HTERT RPE-1 (cell line): ENCODE data around the gene DUOXA2.
"Not testable (repeated sequence)": the region's sequence is repeated elsewhere in the genome, so short reads cannot be mapped to it uniquely, and the experiment has no call there.

ENCODE experiments used
- in situ Hi-C: fragments of 300-500 bp; cut with MboI; formaldehyde crosslinking; loops from 4 replicates; pipeline ENCODE4 v1.14.3; 2020; ENCODE audit warnings: low sequenced_read_pairs

The DUOXA2 gene

GRCh38 chr15:45094358-45094730 is 19.8 kb upstream of the DUOXA2 start:
- in situ Hi-C loops, result no loop called here

DNA sequence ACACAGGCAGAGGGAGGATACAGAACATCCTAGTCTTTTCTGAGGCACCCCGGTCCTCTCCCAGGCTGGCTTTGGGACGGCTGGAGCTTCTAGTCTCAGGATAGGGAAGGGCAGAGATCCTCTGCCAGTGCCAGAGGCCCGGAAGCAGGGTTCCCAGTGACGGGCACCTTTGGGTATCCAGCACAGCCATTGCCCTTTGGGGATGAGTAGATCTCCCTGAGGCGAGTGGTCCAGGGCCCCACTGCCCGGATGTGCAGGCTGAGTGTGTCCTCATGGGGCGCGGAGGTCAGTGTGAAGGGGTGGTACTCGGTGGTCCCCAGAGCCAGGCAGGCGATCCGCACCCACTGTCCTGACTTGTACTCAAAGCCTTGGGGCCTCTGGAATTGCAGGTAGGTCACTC is 18.5 kb upstream of the DUOXA2 start:
- in situ Hi-C loops, result no loop called here

GRCh38 chr15:45097466-45097865 is 16.7 kb upstream of the DUOXA2 start:
- in situ Hi-C loops, result no loop called here

DNA sequence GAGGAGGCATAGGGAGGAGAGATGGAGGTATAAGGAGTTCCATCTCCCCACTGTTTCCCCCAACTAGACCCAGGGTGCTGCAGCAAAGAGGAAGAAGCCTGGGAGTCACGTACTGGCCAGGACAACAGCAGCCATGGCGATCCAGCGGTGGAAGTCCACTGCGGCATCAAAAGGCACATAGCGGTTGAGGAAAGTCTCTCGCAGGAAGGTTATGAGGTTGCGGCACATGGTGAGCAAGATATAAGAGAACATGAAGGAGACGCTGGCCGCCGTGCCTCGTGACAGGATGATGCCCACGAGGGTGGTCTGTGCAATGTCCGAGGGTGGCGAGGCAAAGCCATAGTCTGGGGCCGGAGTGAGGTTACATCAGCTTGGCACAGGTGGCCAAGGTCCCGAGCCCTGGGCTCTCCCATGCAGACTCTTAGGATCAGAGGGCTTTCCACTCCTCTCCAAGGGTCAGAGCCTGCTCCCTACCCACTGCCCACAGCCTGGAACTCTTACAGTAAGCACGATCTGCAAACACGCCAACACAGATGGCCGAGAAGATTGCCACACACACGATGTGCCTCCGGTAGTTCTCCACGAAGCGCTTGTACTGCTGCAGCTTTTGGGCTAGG is 14.5 kb upstream of the DUOXA2 start:
- in situ Hi-C loops, result no loop called here

DNA sequence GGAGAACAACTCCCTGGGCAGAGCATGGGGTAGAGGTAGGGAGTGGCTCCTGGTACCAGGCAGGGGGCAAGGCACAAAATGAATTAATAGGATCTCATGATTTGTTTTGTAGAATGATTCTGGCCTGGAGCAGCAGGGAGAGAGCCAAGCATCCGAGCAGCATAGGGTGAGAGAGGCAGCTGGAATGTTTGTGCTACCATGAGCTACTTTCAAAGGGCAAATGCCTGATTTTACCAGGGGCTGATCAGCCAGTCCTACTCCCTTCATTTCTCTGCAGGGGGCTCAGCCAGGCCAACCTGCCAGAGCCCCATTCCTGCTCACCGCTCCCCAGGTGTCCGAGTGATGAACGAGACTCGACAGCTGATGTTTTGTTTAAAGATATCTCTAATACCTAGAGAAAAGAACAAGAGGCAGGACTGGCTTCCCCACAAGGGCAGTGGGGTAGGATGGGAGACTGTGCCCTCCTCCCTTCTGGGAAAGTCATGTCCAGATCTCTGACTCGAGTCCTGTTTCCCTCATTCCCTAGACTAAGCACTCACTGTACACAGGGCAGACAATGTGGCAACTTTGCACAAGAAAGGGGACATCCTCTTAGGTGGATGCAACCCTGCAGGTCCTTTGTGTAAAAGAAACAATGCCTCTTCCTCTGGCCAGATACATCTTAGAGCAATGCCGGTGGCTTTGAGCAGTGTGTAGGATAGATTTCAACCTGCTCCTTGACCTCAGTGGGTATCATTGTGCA is 13.1 kb upstream of the DUOXA2 start:
- in situ Hi-C loops, result no loop called here

- in situ Hi-C loops, result no loop called here
These were observed 12.4 kb upstream of the DUOXA2 start for GRCh38 chr15:45101749-45102148.

DNA sequence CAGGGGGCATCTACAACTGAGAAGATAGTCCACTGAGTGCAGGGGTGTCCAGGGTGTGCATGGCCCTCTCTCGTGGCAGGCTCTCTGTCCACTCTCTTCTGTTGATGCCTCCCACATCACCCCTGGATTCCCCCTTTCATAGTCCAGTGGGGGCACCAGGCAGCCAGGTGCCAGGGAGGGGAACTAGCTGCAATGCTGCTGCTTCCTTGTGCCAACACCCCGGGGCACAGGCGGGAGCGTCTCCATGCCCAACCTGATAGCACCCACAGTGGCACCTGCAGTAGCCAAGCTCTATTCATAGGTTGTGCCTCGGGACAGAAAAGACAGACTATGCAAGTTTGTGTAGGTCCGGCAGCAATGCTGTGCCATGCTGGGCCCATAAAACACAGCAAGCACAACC is 11.9 kb upstream of the DUOXA2 start:
- in situ Hi-C loops, result no loop called here

DNA sequence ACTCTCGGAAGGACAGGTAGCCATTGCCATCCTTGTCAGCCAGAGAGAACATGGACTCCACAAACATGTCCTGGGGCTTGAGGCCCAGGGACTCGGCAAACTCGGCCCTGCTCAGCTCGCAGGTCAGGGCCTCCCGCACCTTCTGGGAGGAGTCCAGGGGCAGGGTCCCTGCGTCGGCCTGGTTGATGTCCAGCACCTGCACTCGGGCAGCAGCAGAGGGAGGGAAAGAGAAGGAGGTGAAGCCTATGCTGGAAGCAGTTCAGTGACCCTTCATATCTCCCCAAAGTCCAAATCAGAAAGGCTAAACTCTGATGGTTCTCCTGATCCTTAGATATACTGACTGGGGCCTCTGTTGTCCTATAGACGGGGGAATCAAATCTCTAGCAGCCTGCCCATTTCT is 10.0 kb upstream of the DUOXA2 start:
- in situ Hi-C loops, result not testable (repeated sequence)

DNA sequence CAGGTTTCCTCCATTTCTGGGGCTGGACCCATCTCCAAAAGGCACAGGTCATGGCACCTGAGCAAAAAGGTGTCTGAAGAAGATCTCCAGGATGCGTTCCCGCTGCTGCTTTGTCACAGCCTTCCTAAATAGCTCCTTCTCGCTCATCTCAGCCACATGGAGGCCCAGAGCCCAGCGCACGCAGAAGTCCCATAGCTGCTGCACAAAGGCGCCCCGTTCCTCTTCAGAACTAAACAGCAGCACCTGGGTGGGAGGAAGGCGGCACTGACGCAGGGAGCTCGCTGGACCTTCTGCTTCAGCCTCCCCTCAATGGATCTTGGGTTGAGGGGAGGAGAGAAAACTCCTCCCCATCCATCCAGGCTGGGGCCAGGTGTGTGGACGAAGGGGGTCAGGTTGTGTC is 8.5 kb upstream of the DUOXA2 start:
- in situ Hi-C loops, result no loop called here

- in situ Hi-C loops, result no loop called here
These were observed 7.9 kb upstream of the DUOXA2 start for GRCh38 chr15:45106002-45106790.

GRCh38 chr15:45107941-45108630 is 6.0 kb upstream of the DUOXA2 start:
- in situ Hi-C loops, result no loop called here

DNA sequence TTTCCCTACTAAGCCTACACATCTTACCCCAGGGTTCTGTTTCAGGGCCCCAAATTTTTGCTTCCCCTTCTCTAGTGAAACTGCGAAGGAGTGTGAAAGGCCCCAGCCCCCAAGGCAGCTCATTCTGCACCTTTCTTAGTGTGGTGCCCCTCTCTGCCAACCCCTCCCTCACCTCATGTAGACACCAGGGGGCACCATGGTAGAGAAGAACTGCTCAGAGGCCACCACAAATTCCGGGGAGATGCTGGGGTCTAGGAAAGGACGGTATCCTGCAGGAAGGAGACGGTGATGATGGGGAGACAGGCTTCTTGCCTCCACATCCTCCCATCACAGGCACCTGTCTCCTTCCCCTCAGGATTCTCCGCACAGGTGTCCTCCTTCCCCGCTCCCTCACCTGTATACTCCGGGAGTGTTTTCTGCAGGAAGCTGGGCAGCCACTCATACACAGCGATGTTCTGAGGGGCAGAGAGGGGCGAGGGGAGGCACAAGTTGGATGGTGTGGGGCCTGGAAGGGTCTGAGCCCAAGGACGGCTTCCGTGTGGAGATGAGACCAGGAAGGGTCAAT is 3.8 kb upstream of the DUOXA2 start:
- in situ Hi-C loops, result no loop called here

DNA sequence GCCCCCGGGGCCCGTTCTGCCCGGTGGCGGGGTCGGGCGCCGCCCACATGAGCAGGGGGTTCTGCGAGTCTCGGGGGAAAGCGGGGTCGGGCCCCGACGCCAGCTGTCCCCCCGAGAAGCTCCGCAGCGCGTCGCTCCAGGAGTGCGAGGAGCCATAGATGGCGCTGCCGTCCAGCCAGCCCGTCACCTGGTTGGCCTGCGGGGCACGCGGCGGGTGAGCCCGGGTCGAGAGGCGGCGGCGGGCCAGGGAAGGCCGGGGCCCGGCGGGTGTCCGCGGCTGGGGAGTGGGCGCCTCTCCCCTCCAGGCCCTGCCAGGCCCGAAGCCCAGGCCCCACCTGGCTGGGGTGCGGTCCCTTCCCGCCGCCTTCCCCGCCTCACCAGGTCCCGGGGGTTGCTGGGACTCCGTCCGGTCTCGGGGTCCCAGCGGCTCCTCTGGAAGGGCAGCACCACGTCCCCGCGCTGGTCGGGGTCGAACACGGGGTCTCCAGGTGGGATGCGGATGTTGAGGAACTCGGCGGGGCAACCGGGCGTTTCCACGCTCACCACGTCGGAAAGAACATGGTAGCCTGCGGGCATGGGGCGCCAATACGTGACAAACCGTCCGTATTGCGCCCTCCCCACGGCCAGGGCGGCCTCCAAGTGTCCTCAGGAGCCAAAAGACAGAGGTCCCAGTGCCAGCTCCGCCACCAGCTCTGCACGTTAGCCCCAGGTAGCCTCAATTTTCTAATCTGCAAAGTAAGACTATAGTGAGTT is 2.6 kb upstream of the DUOXA2 start:
- in situ Hi-C loops, result no loop called here

DNA sequence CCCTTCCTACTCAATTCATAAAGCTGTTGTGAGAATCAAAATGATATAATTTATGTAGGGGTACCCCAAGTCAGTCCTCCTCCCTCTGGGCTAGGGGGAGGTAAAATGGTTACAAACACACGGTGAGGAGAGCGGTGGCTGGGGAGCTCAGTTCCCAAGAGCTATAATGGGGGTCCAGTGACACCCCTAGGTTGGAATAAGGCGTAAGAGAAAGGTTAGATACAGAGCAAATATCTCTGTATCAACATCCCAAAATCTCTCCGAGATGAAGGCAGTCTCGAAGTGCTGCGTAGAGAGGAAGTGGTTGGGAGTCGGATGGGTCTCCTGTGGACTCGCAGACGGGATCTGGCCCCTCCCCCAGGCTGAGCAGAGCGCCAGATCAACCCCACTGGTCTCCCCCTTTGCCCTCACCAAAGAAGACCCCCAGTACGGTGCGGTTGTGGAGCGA is 2.0 kb upstream of the DUOXA2 start:
- in situ Hi-C loops, result no loop called here

DNA sequence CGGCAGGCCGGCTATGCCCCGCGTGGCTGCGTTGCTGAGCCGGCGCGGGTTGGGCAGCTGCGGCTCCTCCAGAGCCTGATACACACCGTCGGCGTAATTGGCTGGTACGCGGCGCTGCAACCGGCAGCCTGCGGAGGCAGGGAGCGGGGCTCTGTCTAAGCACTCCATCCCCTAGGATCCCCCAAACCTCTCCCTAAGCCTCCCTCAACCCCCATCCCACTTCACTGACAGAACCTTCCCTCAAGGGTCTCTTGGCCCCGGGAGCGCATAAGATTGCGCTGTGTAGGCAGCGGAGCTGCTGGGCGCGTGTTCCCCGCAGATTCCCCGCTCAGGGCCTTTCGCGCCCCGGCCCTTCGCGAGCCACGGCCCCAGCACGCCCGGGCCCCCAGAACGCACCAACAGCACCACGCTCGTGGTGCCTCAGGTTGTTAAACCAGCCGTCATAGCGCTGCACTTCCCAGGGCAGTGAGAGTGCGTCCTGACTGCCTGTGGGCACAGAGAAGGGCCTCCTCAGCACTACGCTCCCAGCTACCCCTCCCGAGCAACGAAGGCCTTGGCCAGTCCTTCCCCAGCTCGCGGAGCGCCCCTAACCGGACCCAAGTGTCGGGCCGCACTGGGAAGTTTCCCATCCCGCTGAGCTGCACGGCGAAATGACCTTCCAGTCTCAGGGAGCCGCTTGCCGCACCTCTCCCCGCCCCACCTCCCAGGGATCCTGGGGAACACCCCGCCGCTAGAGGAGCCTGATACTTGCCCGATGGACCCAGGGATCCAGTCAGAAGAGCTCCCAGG is 1.3 kb upstream of the DUOXA2 start:
- in situ Hi-C loops, result no loop called here

DNA sequence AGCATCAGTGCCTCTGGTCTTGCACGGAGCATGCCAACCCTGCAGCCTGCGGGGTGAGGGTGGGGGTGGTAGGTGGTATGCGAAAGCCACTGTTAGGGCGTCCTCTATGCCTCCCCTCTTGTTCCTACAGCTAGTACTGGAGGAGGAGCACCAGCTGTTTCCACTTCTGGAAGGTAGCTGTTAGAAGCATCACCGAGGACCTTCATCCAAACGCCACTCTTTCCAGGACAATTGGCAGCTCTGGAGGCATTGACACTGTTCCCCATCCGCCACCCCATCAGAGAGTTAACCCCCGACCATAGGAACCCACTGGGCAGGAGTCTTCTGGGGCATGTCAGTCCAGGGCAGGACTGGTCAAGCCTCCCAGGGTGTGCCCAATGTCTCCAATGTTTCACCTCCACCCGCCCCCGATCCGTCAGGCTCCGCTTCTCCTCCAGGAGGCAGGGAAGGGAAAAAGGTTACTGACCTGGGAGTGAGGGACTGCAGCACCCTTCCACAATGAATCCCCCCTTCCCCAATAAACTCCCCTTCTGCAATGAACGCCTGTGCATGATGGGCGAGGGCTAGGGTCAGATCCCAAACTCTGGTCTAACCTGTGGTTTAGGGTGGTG is 641 bp upstream of the DUOXA2 start:
- in situ Hi-C loops, result no loop called here

GRCh38 chr15:45114751-45115085 is 592 bp downstream of the DUOXA2 start:
- in situ Hi-C loops, result no loop called here

- in situ Hi-C loops, result no loop called here
These were observed 1.2 kb downstream of the DUOXA2 start for GRCh38 chr15:45115312-45115820.

GRCh38 chr15:45116006-45116481 is 1.9 kb downstream of the DUOXA2 start:
- in situ Hi-C loops, result no loop called here
